Ishikawa (cell line): ENCODE results near the gene PRICKLE4.

Experiments used
- CEBPB ChIP-seq: IDR thresholded peaks from 2 replicates; pipeline ENCODE4 v1.6.1; 2012
- CREB1 ChIP-seq: IDR thresholded peaks from 2 replicates; pipeline ENCODE4 v1.6.1; 2012; ENCODE audit warnings: low read depth
- EGR1 ChIP-seq: IDR thresholded peaks from 2 replicates; pipeline ENCODE4 v1.6.1; 2012
- EP300 ChIP-seq: IDR thresholded peaks from 2 replicates; pipeline ENCODE4 v1.6.1; 2012; ENCODE audit warnings: borderline replicate concordance
- FOXM1 ChIP-seq: IDR thresholded peaks from 2 replicates; pipeline ENCODE4 v1.6.1; 2012; ENCODE audit warnings: low read depth, borderline replicate concordance
- NFIC ChIP-seq: IDR thresholded peaks from 2 replicates; pipeline ENCODE4 v1.6.1; 2012
- RAD21 ChIP-seq: IDR thresholded peaks from 2 replicates; pipeline ENCODE4 v1.6.1; 2012; ENCODE audit warnings: low read depth
- TAF1 ChIP-seq: IDR thresholded peaks from 2 replicates; pipeline ENCODE4 v1.6.1; 2012; ENCODE audit warnings: low read depth, mild to moderate bottlenecking
- TCF12 ChIP-seq: IDR thresholded peaks from 2 replicates; pipeline ENCODE4 v1.6.1; 2012; ENCODE audit warnings: low read depth
- TEAD4 ChIP-seq: IDR thresholded peaks from 2 replicates; pipeline ENCODE4 v1.6.1; 2012
- YY1 ChIP-seq: IDR thresholded peaks from 2 replicates; pipeline ENCODE4 v1.6.1; 2012; ENCODE audit warnings: low read depth
- ZBTB7A ChIP-seq: IDR thresholded peaks from 2 replicates; pipeline ENCODE4 v1.6.1; 2012; ENCODE audit warnings: low read depth
- TF ChIP-seq, protein P1 (sequence below): IDR thresholded peaks from 2 replicates; pipeline ENCODE4 v1.6.1; 2012
- TF ChIP-seq, protein P2 (sequence below): IDR thresholded peaks from 2 replicates; pipeline ENCODE4 v1.6.1; 2012; ENCODE audit warnings: low read depth, mild to moderate bottlenecking
- TF ChIP-seq, protein P3 (sequence below): IDR thresholded peaks from 2 replicates; pipeline ENCODE4 v1.6.1; 2012

The PRICKLE4 gene

DNA sequence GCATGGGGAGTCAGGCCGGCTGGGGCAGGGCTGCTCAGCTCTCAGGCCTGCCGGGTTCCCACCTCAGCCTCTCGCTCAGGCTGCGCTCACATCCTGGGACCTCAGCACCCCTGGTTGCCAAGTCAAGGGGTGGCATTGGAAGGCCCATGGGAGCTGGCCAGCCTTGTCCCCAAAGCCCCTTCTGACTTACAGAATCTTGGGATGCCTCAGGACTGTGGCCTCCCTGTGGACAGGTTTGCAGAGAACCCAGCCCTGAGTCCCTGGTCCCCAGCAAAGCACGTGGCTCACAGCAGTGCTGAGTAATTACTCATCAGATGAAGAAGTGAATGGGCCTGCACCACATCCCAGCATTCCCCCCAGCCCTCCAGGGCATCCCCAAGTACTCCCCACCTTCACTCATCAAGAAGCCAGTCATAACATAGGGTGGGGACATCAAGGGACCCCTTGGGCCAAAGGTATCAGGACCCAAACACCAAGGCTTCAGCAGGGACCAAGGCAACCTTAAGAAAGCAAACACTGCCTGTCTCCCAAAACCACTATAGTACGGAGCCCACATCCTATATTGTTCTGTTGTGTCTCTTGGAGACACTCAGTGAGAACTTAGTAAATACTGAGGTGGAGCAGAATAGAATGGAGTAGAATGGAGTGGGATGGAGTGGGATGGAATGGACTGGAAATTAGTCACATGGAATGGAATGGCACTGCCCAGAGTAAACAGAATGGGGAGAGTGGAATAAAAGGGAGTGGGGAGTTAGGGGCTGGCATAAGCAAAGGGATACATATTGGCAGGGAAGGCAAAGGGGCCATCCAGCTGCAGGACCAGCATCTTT lies 37.0 kb upstream of the PRICKLE4 start:
- TF ChIP-seq CEBPB, result no peak
- TF ChIP-seq, protein P1, sequence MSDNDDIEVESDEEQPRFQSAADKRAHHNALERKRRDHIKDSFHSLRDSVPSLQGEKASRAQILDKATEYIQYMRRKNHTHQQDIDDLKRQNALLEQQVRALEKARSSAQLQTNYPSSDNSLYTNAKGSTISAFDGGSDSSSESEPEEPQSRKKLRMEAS, result no peak
- no peak for TF ChIP-seq EP300
- no peak for TF ChIP-seq CREB1
- no peak for TF ChIP-seq TCF12
- TF ChIP-seq RAD21, result no peak

DNA sequence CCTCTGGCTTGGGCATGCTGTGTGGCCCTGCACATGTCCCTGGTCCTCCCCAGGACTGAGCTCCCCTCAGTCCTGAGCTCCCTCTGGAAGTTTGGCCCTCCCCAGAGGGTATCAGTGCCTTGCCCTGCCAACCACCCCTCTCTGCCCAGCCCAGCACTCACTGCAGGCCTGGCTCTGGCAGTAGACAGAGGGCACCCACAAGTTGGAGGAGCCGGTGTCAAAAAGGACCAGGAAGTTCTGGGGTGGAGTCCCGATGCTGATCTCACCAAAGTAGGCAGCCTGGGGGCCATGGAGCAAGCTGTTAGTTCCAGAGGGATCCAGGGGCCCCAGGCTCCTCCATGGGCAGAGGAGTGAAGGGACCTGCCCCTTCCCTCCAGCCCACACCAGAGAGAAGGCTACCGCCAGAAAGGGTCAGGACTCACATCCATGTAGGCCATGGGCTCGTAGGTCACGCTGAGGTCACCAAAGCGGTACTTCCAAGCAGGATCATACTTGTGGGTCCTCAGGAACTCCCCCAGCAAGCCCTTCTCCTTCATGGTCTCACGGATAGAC lies 36.3 kb upstream of the PRICKLE4 start:
- TF ChIP-seq TAF1 (no peak), CREB1 (no peak), EGR1 (no peak), TEAD4 (no peak), FOXM1 (no peak), EP300 (no peak), NFIC (no peak), CEBPB (no peak), RAD21 (no peak), ZBTB7A (no peak), TCF12 (no peak), YY1 (no peak)
- TF ChIP-seq, protein P2, sequence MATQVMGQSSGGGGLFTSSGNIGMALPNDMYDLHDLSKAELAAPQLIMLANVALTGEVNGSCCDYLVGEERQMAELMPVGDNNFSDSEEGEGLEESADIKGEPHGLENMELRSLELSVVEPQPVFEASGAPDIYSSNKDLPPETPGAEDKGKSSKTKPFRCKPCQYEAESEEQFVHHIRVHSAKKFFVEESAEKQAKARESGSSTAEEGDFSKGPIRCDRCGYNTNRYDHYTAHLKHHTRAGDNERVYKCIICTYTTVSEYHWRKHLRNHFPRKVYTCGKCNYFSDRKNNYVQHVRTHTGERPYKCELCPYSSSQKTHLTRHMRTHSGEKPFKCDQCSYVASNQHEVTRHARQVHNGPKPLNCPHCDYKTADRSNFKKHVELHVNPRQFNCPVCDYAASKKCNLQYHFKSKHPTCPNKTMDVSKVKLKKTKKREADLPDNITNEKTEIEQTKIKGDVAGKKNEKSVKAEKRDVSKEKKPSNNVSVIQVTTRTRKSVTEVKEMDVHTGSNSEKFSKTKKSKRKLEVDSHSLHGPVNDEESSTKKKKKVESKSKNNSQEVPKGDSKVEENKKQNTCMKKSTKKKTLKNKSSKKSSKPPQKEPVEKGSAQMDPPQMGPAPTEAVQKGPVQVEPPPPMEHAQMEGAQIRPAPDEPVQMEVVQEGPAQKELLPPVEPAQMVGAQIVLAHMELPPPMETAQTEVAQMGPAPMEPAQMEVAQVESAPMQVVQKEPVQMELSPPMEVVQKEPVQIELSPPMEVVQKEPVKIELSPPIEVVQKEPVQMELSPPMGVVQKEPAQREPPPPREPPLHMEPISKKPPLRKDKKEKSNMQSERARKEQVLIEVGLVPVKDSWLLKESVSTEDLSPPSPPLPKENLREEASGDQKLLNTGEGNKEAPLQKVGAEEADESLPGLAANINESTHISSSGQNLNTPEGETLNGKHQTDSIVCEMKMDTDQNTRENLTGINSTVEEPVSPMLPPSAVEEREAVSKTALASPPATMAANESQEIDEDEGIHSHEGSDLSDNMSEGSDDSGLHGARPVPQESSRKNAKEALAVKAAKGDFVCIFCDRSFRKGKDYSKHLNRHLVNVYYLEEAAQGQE, result no peak
- TF ChIP-seq, protein P3, sequence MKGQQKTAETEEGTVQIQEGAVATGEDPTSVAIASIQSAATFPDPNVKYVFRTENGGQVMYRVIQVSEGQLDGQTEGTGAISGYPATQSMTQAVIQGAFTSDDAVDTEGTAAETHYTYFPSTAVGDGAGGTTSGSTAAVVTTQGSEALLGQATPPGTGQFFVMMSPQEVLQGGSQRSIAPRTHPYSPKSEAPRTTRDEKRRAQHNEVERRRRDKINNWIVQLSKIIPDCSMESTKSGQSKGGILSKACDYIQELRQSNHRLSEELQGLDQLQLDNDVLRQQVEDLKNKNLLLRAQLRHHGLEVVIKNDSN, result no peak
- TF ChIP-seq, protein P1, result no peak

DNA sequence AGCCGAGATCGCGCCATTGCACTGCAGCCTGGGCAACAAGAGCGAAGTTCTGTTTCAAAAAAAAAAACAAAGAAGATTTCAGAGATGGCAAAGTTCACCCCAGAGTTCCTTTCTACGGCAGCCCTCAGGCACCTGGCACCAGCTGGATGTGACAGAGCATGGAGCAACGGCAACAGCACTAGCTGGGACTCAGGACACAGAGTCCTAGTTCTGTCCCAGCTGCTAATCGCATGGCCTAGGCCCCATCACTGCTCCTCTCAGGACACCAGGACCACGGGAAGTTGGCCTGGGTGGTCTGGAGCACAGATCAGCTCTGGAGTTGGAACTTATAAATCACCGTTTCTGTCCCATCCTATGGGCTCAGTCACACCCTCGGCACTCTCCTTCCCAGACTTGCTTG lies 34.5 kb upstream of the PRICKLE4 start:
- TF ChIP-seq CEBPB, result no peak
- TF ChIP-seq RAD21, result no peak
- TF ChIP-seq TAF1, result no peak
- TF ChIP-seq EGR1, result no peak
- no peak for TF ChIP-seq FOXM1
- no peak for TF ChIP-seq EP300
- TF ChIP-seq NFIC, result no peak
- TF ChIP-seq, protein P3, result no peak

DNA sequence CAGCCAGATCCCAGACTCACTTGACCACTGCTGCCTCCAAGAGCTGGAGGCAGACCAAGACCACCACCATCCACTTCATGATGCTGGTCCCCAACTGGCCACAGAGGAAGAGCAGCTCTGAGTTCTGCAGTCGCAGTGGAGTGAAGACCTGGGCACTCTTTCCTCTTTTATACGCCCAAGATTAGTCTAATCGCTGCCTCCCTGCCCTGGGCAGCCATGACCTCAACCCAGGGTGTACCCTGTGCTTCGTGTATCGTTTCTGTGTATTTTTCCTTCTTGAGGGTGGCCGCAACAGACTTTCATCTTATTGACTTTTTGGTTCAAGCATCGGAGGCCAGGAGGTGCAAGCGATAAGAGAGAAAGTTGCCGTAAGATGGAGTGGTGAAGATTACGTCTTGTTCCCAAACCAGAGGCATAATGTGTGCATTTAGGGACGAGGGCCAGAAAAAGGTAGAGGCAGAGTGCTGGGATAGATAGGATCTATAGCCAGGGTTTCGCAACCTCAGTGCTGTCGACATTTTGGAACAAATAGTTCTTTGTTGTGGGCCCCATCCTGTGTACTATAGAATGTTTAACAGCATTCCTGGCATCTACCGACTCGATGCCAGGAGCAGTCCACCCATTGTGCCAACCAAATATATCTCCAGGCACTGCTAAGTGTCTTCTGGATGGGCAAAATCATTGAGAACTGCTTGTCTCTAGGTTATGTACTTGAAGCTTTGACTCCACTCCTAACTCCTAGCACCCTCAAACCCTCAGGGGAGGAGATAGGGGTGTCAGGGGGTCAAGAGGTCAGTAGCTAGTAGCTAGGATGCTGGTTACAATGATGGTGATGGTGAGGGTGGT lies 33.1 kb upstream of the PRICKLE4 start, which contains the start of gene PGC:
Gene PGC (minus strand): TSS at position 142 of the 846 bp plus-strand sequence. CDS start 63 bp downstream, at position 79.
- TF ChIP-seq CREB1, result no peak
- TF ChIP-seq TEAD4, result no peak
- TF ChIP-seq, protein P1, result no peak
- TF ChIP-seq CEBPB, result peak; percentile 78
- TF ChIP-seq EP300, result no peak
- TF ChIP-seq NFIC, result no peak

DNA sequence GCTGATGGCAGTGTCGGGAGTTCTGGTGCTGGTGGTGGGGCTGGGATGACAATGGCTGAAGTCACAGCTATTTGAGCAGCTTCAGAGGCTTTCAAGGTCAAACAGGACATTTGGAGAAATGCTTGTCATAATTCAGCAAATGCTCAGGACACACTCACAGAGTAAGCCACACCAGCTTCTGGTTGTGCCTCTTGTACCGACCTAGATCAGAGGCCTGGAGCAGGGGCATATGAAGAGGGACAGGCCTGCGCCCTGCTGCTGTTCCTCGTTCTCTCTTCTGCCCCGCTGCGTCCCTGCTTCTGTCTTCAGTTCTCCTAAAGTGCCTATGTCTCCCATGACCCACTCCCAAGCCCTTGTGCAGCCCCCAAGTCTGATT lies 32.5 kb upstream of the PRICKLE4 start:
- TF ChIP-seq ZBTB7A, result no peak
- TF ChIP-seq, protein P2, result no peak
- no peak for TF ChIP-seq TEAD4
- TF ChIP-seq NFIC, result no peak
- TF ChIP-seq EGR1, result no peak
- TF ChIP-seq CEBPB, result no peak
- TF ChIP-seq CREB1, result no peak
- no peak for TF ChIP-seq YY1
- TF ChIP-seq, protein P1, result no peak
- TF ChIP-seq EP300, result no peak
- no peak for TF ChIP-seq TAF1
- no peak for TF ChIP-seq TCF12
